Upper lobe of left lung (tissue), 6 donors: Measurements from ENCODE around the gene EHD4. TPM values are rescaled to one million over a fixed set of nuclear protein-coding genes. Genes with fewer than 3 reads are reported as not detected.

Experiments used
- ATAC-seq, 2 donors: fragments of 200-7000 bp; cut with Tn5 transposase; one replicate each; pipeline ENCODE4 v1.9.1; 2022; ENCODE audit warnings: mild to moderate bottlenecking in 2 of 2, moderate library complexity in 2 of 2; ENCODE audit not compliant: low FRiP score in 2 of 2
- DNase-seq, 2 donors: peaks; one replicate each; pipeline ENCODE4 v3.0.0-alpha.2; 2019 to 2020
- H3K27ac ChIP-seq, 4 donors: fragments of 200-600 bp; sonication (generic); one replicate each; pipeline ENCODE4 v1.5.1; 2016 to 2019
- H3K27me3 ChIP-seq, 4 donors: fragments of 200-600 bp; sonication (generic); one replicate each; pipeline ENCODE4 v1.5.1; 2017 to 2019
- H3K36me3 ChIP-seq, 4 donors: fragments of 200-600 bp; sonication (generic); one replicate each; pipeline ENCODE4 v1.5.1; 2016 to 2019
- H3K4me1 ChIP-seq, 4 donors: fragments of 200-600 bp; sonication (generic); one replicate each; pipeline ENCODE4 v1.5.1; 2018 to 2019
- H3K4me3 ChIP-seq, 4 donors: fragments of 200-600 bp; sonication (generic); one replicate each; pipeline ENCODE4 v1.5.1; 2017 to 2019; ENCODE audit warnings: mild to moderate bottlenecking in 2 of 4, moderate library complexity in 1 of 4
- H3K9me3 ChIP-seq, 4 donors: fragments of 200-600 bp; sonication (generic); one replicate each; pipeline ENCODE4 v1.5.1; 2018 to 2019
- CTCF ChIP-seq, 6 experiments: fragments of 450-650 bp in 4 of 6; fragments of 200-600 bp in 2 of 6; sonication (generic) in 2 of 6; IDR thresholded peaks; one replicate each; pipeline ENCODE4 v1.5.1; 2016 to 2019; ENCODE audit warnings: antibody characterized with exemption in 6 of 6
- EP300 ChIP-seq, 4 donors: sonication (generic); formaldehyde crosslinking; IDR thresholded peaks; one replicate each; pipeline ENCODE4 v1.5.1; 2017; ENCODE audit warnings: antibody characterized with exemption in 4 of 4, control low read depth in 2 of 4
- POLR2A ChIP-seq, 4 donors: fragments of 450-650 bp; IDR thresholded peaks; one replicate each; pipeline ENCODE4 v1.5.1; 2016 to 2017; ENCODE audit warnings: antibody characterized with exemption in 4 of 4, mild to moderate bottlenecking in 2 of 4
- POLR2AphosphoS5 ChIP-seq, 2 donors: sonication (generic); formaldehyde crosslinking; IDR thresholded peaks; one replicate each; pipeline ENCODE4 v1.5.1; 2017; ENCODE audit warnings: antibody characterized with exemption in 2 of 2
- WGBS, 2 donors: methylation state at CpG; one replicate each; pipeline ENCODE4 v1.1.5; 2017 to 2018; 5-methylcytosine and 5-hydroxymethylcytosine counted together
- total RNA-seq, 6 donors: library from RNA; depleted of rRNA in 4 of 6; stranded (reverse); fragments of >200 nt in 4 of 6; gene quantifications; one replicate each; pipeline versions ENCODE4 v1.1.0 to v1.2.1, GENCODE V29; 2016 to 2021
- donor health status: DM: no; HTN: no; CAD: no; lungs with moderate emphysema.
- donor health status: DM: no; HTN: yes; CAD: no; lungs with severe emphysema.

The EHD4 gene
- total RNA-seq = 10 to 100 TPM; 23.0 to 46.4 (median 31.5) TPM

- peak; percentile 86 to 90 for TF ChIP-seq POLR2AphosphoS5 (IDR thresholded peaks at IDR 0.05)
- peak in 5 of 6 experiments; percentile 7 to 56 (median 36) for TF ChIP-seq CTCF (IDR thresholded peaks at IDR 0.05)
- TF ChIP-seq EP300 (IDR thresholded peaks at IDR 0.05) = peak in 1 of 4 donors; percentile 32
- TF ChIP-seq POLR2A (IDR thresholded peaks at IDR 0.05) = peak in 3 of 4 donors; percentile 81 to 98 (median 95)
- Histone ChIP-seq H3K36me3 (no peaks in the 10 kb centered on the region), H3K9me3 (no peaks in the 10 kb centered on the region), H3K27ac (peak within 1 kb of the TSS; percentile 92 to 95 (median 93)), H3K27me3 (no peaks in the 10 kb centered on the region), H3K4me1 (peaks cover 26 to 49% (median 36%) of the 10 kb centered on the region in 4 donors), H3K4me3 (peak within 1 kb of the TSS; percentile 69 to 97 (median 92))
- ATAC-seq (peak; percentile 97), DNase-seq (peak; percentile 99 to 100)
- WGBS, 2 donors = 4 to 6% methylated on average over 20 to 28 of the region's 72 CpGs
Measured at GRCh38 chr15:41972253-41973242, at the start of gene EHD4. Gene EHD4 (minus strand): TSS chr15:41972557. CDS start chr15:41972494, 63 bp downstream.

GRCh38 chr15:42021593-42021992, 49.2 kb upstream of the EHD4 start:
- peaks cover 0 to 23% (median 7%) of the 10 kb centered on the region in 4 donors for H3K4me1 ChIP-seq
- H3K27me3 ChIP-seq = no peaks in the 10 kb centered on the region
- TF ChIP-seq POLR2AphosphoS5 (IDR thresholded peaks at IDR 0.05) = no peak
- no peak for TF ChIP-seq CTCF (IDR thresholded peaks at IDR 0.05)
- TF ChIP-seq EP300 (IDR thresholded peaks at IDR 0.05) = no peak
- TF ChIP-seq POLR2A (IDR thresholded peaks at IDR 0.05) = no peak
- DNase-seq (no peak), ATAC-seq (no peak)
- no peaks in the 10 kb centered on the region for H3K9me3 ChIP-seq
- H3K4me3 ChIP-seq = no peak overlapping the region
- H3K36me3 ChIP-seq = no peaks in the 10 kb centered on the region
- 88 to 93% methylated on average over 4 to 5 of the region's 5 CpGs for WGBS, 2 donors
- no peak overlapping the region for H3K27ac ChIP-seq

- TF ChIP-seq CTCF (IDR thresholded peaks at IDR 0.05) (no peak), POLR2AphosphoS5 (IDR thresholded peaks at IDR 0.05) (no peak), POLR2A (IDR thresholded peaks at IDR 0.05) (no peak), EP300 (IDR thresholded peaks at IDR 0.05) (no peak)
- H3K27ac ChIP-seq = peak within 1 kb of the TSS in 1 of 4 donors; percentile 65
- no peaks in the 10 kb centered on the region for H3K36me3 ChIP-seq
- ATAC-seq (no peak), DNase-seq (no peak)
- no peak within 1 kb of the TSS for H3K4me3 ChIP-seq
- H3K27me3 ChIP-seq = no peaks in the 10 kb centered on the region
- WGBS, 2 donors = 92 to 94% methylated on average over 2 to 5 of the region's 5 CpGs
- no peaks in the 10 kb centered on the region for H3K9me3 ChIP-seq
- H3K4me1 ChIP-seq = peaks cover 0 to 23% (median 7%) of the 10 kb centered on the region in 4 donors
Measured at GRCh38 chr15:42020713-42021273, 48.4 kb upstream of the EHD4 start, which contains the start of gene PLA2G4E. Gene PLA2G4E (minus strand): TSS chr15:42021042. CDS start chr15:42021030, 12 bp downstream.

GRCh38 chr15:42018306-42019224, 46.2 kb upstream of the EHD4 start:
- ATAC-seq (no peak), DNase-seq (no peak)
- Histone ChIP-seq H3K27me3 (no peaks in the 10 kb centered on the region), H3K9me3 (no peaks in the 10 kb centered on the region), H3K36me3 (no peaks in the 10 kb centered on the region), H3K4me1 (peaks cover 0 to 21% (median 3%) of the 10 kb centered on the region in 4 donors), H3K4me3 (no peak overlapping the region), H3K27ac (peak overlapping the region in 2 of 4 donors; percentile 33 to 65)
- 57 to 83% methylated on average over 1 to 6 of the region's 6 CpGs for WGBS, 2 donors
- no peak for TF ChIP-seq POLR2AphosphoS5 (IDR thresholded peaks at IDR 0.05)
- TF ChIP-seq CTCF (IDR thresholded peaks at IDR 0.05) = no peak
- TF ChIP-seq EP300 (IDR thresholded peaks at IDR 0.05) = no peak
- no peak for TF ChIP-seq POLR2A (IDR thresholded peaks at IDR 0.05)
